ENCODE results near the gene HBP1. TPM values are rescaled to one million over a fixed set of nuclear protein-coding genes. Genes with fewer than 3 reads are reported as not detected.

HBP1 gene
- total RNA-seq, 4 donors from 2014 or later: 92.2 to 153 (median 114) TPM

GRCh38 chr7:107165341-107165740, 3.5 kb upstream of the HBP1 start:
- ATAC-seq (ENCODE audit: low FRiP score) (no peak), DNase-seq (ENCODE audit: low spot score) (no peak)
- TF ChIP-seq CTCF (IDR thresholded peaks at IDR 0.05): no peak

GRCh38 chr7:107166736-107167426, 1.9 kb upstream of the HBP1 start:
- ATAC-seq (ENCODE audit: low FRiP score) (no peak), DNase-seq (ENCODE audit: low spot score) (no peak)
- no peak for TF ChIP-seq CTCF (IDR thresholded peaks at IDR 0.05)

- peak in 1 of 3 donors; percentile 58 for TF ChIP-seq CTCF (IDR thresholded peaks at IDR 0.05)
- peak; percentile 46 for ATAC-seq (ENCODE audit: low FRiP score)
- DNase-seq (ENCODE audit: low spot score): peak; percentile 54
Observed at GRCh38 chr7:107167483-107168232, 1.1 kb upstream of the HBP1 start.

- peak; percentile 73 for ATAC-seq (ENCODE audit: low FRiP score)
- peak; percentile 94 for DNase-seq (ENCODE audit: low spot score)
- TF ChIP-seq CTCF (IDR thresholded peaks at IDR 0.05): no peak
Observed at GRCh38 chr7:107169120-107170050, 582 bp downstream of the HBP1 start.

- no peak for DNase-seq (ENCODE audit: low spot score)
- no peak for TF ChIP-seq CTCF (IDR thresholded peaks at IDR 0.05)
- no peak for ATAC-seq (ENCODE audit: low FRiP score)
Observed at GRCh38 chr7:107170051-107170915, 1.5 kb downstream of the HBP1 start.

- TF ChIP-seq CTCF (IDR thresholded peaks at IDR 0.05): no peak
- DNase-seq (ENCODE audit: low spot score) (no peak), ATAC-seq (ENCODE audit: low FRiP score) (no peak)
Observed at GRCh38 chr7:107171496-107171895, 2.7 kb downstream of the HBP1 start.

All from omental fat pad (tissue), 4 donors.